ENCODE data around the gene AMPH.
A peak's percentile ranks its signal among the peaks of the same experiment; 100 is the strongest.

AMPH gene

GRCh38 chr7:38429057-38429456 lies 202.1 kb downstream of the AMPH start:
- ChIA-PET POLR2A (no interaction called here), CTCF (no interaction called here)
- no peak for TF ChIP-seq BHLHE40 (IDR thresholded peaks at IDR 0.05; ENCODE audit: borderline replicate concordance)
- TF ChIP-seq L3MBTL2 (conservative IDR thresholded peaks at IDR 0.05): no peak
- TF ChIP-seq PKNOX1 (IDR thresholded peaks at IDR 0.05): no peak
- TF ChIP-seq FOXM1 (IDR thresholded peaks at IDR 0.05; ENCODE audit: borderline replicate concordance): no peak
- no peak for TF ChIP-seq ZNF384 (IDR thresholded peaks at IDR 0.05)
- no peak for TF ChIP-seq CTBP1 (IDR thresholded peaks at IDR 0.05; ENCODE audit: borderline replicate concordance)
- TF ChIP-seq ELF4 (IDR thresholded peaks at IDR 0.05): no peak
- TF ChIP-seq ARNT (IDR thresholded peaks at IDR 0.05): no peak
- TF ChIP-seq SP1 (IDR thresholded peaks at IDR 0.05): no peak
- TF ChIP-seq LEF1 (IDR thresholded peaks at IDR 0.05; ENCODE audit: borderline replicate concordance): no peak
- no peak for TF ChIP-seq FOXA1 (IDR thresholded peaks at IDR 0.05)
- no peak for TF ChIP-seq FOXK2 (IDR thresholded peaks at IDR 0.05)
- no peak for TF ChIP-seq HDGF (IDR thresholded peaks at IDR 0.05; ENCODE audit: borderline replicate concordance)
- no peak for TF ChIP-seq TARDBP (IDR thresholded peaks at IDR 0.05)
- no peak for TF ChIP-seq NFRKB (IDR thresholded peaks at IDR 0.05)
- no peak for TF ChIP-seq SUZ12 (IDR thresholded peaks at IDR 0.05)
- DNase-seq (ENCODE audit: extremely low spot score): no peak

DNA sequence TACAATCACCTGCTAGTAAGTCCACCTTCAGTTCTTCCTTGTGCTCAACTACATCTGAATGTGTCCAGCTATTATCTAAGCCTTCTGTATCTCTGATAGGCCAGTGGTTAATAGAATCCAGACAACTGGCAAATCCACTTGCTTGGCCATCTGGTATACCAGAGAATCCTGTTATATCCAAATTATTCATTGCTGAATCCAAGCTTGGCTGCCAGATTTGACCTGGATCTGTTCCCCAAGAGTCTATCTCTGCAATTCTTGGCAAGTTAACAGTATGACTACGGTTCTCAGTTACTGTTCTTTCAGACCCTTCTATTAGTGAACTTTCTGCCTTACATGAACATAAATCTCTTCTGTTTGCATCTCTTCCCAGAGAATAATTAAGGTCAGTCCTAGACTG lies 203.1 kb downstream of the AMPH start:
- no peak for DNase-seq (ENCODE audit: extremely low spot score)
- TF ChIP-seq PKNOX1 (IDR thresholded peaks at IDR 0.05): no peak
- no peak for TF ChIP-seq FOXM1 (IDR thresholded peaks at IDR 0.05; ENCODE audit: borderline replicate concordance)
- TF ChIP-seq FOXA1 (IDR thresholded peaks at IDR 0.05): no peak
- no peak for TF ChIP-seq ZNF384 (IDR thresholded peaks at IDR 0.05)
- TF ChIP-seq ELF4 (IDR thresholded peaks at IDR 0.05): no peak
- no peak for TF ChIP-seq TARDBP (IDR thresholded peaks at IDR 0.05)
- TF ChIP-seq CTBP1 (IDR thresholded peaks at IDR 0.05; ENCODE audit: borderline replicate concordance): no peak
- no peak for TF ChIP-seq LEF1 (IDR thresholded peaks at IDR 0.05; ENCODE audit: borderline replicate concordance)
- no peak for TF ChIP-seq SP1 (IDR thresholded peaks at IDR 0.05)
- no peak for TF ChIP-seq BHLHE40 (IDR thresholded peaks at IDR 0.05; ENCODE audit: borderline replicate concordance)
- no peak for TF ChIP-seq ARNT (IDR thresholded peaks at IDR 0.05)
- no peak for TF ChIP-seq HDGF (IDR thresholded peaks at IDR 0.05; ENCODE audit: borderline replicate concordance)
- no peak for TF ChIP-seq SUZ12 (IDR thresholded peaks at IDR 0.05)
- TF ChIP-seq NFRKB (IDR thresholded peaks at IDR 0.05): no peak
- no peak for TF ChIP-seq L3MBTL2 (conservative IDR thresholded peaks at IDR 0.05)
- no peak for TF ChIP-seq FOXK2 (IDR thresholded peaks at IDR 0.05)
- ChIA-PET CTCF (interaction anchor here (0.6 kb wide), 1 partner anchor 21 kb away, joined by 3 read pairs; no protein-coding TSS in a partner anchor), POLR2A (no interaction called here)

GRCh38 chr7:38427279-38427955 lies 203.8 kb downstream of the AMPH start:
- DNase-seq (ENCODE audit: extremely low spot score): no peak
- TF ChIP-seq NFRKB (IDR thresholded peaks at IDR 0.05) (no peak), LEF1 (IDR thresholded peaks at IDR 0.05; ENCODE audit: borderline replicate concordance) (no peak), ELF4 (IDR thresholded peaks at IDR 0.05) (no peak), CTBP1 (IDR thresholded peaks at IDR 0.05; ENCODE audit: borderline replicate concordance) (no peak), TARDBP (IDR thresholded peaks at IDR 0.05) (no peak), FOXA1 (IDR thresholded peaks at IDR 0.05) (no peak), FOXM1 (IDR thresholded peaks at IDR 0.05; ENCODE audit: borderline replicate concordance) (no peak), ARNT (IDR thresholded peaks at IDR 0.05) (no peak), SUZ12 (IDR thresholded peaks at IDR 0.05) (no peak), BHLHE40 (IDR thresholded peaks at IDR 0.05; ENCODE audit: borderline replicate concordance) (no peak), HDGF (IDR thresholded peaks at IDR 0.05; ENCODE audit: borderline replicate concordance) (no peak)
- ChIA-PET CTCF (interaction anchor here (0.6 kb wide), 1 partner anchor 21 kb away, joined by 3 read pairs; no protein-coding TSS in a partner anchor), POLR2A (no interaction called here)

DNA sequence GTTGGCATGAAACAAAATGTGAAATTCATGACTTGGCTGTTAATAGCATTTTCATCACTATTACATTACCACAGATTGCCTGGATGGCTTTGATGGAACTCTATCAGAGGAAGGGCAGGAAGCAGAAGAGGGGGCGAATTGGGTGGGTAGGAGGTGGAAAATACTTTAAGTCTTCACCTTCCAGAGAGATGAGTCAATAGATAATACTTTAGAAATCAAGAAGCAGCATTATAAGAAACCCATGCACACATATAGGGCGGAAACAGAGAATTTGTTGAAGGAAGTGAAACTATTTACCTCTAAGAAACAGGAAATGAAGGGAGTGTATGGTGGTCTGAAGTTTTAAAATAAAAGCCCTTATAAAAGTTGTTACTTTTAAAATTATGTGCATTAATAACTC lies 205.7 kb downstream of the AMPH start:
- ChIA-PET POLR2A (no interaction called here), CTCF (no interaction called here)
- no peak for TF ChIP-seq FOXA1 (IDR thresholded peaks at IDR 0.05)
- TF ChIP-seq ARNT (IDR thresholded peaks at IDR 0.05): no peak
- TF ChIP-seq SP1 (IDR thresholded peaks at IDR 0.05): no peak
- no peak for TF ChIP-seq LEF1 (IDR thresholded peaks at IDR 0.05; ENCODE audit: borderline replicate concordance)
- TF ChIP-seq SUZ12 (IDR thresholded peaks at IDR 0.05): no peak
- TF ChIP-seq L3MBTL2 (conservative IDR thresholded peaks at IDR 0.05): no peak
- TF ChIP-seq FOXM1 (IDR thresholded peaks at IDR 0.05; ENCODE audit: borderline replicate concordance): no peak
- no peak for TF ChIP-seq BHLHE40 (IDR thresholded peaks at IDR 0.05; ENCODE audit: borderline replicate concordance)
- no peak for TF ChIP-seq CTBP1 (IDR thresholded peaks at IDR 0.05; ENCODE audit: borderline replicate concordance)
- TF ChIP-seq ELF4 (IDR thresholded peaks at IDR 0.05): no peak
- no peak for TF ChIP-seq ZNF384 (IDR thresholded peaks at IDR 0.05)
- TF ChIP-seq TARDBP (IDR thresholded peaks at IDR 0.05): no peak
- TF ChIP-seq HDGF (IDR thresholded peaks at IDR 0.05; ENCODE audit: borderline replicate concordance): no peak
- no peak for TF ChIP-seq FOXK2 (IDR thresholded peaks at IDR 0.05)
- TF ChIP-seq PKNOX1 (IDR thresholded peaks at IDR 0.05): no peak
- TF ChIP-seq NFRKB (IDR thresholded peaks at IDR 0.05): no peak

DNA sequence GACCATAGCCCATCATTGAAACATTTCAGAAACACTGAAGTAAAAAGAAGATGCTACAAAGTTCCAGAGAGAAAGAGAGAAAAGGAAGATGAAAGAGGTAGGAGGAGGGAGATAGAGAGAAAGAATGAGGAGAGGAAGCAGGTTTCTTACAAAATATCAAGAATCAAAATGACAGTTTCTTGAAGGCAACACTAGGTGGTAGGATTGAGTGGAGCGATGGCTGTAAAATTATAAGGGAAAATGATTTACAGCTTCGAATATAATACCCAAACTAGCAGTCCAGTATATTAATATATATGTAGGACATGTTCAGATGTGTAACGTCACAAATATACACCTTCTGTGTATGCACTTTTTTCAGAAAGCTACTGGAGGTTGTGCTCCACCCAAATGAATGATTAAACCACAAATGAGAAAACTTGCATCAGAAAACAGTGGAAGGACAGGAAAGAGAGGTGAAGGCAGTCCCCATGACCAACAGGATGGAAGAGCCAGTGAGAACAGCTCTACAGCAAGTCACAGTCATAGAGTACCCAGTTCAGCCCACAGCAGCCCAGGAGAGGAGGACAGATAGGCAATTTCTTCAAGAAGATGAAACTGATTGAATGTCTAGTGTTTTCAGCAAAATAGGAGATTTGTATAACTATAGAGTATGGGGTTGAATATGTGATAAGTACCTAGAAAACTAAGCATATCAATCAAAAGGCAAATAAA lies 206.3 kb downstream of the AMPH start:
- ChIA-PET CTCF (no interaction called here), POLR2A (no interaction called here)
- peak; percentile 36; the same call in 1 of the 2 replicates for TF ChIP-seq PKNOX1 (IDR thresholded peaks at IDR 0.05)
- no peak for TF ChIP-seq FOXA1 (IDR thresholded peaks at IDR 0.05)
- no peak for DNase-seq (ENCODE audit: extremely low spot score)

More for the DNA sequence above, 205.7 kb downstream of the AMPH start:
- no peak for DNase-seq (ENCODE audit: extremely low spot score)

Measured in HEK293T (cell line).